Epidermal melanocyte (primary cell): ENCODE measurements around the gene BCL2.

Experiments used
- DNase-seq: peaks from one replicate; pipeline ENCODE4 v3.0.0; 2011; ENCODE audit warnings: low spot score; ENCODE audit not compliant: insufficient read length

The BCL2 gene

DNA sequence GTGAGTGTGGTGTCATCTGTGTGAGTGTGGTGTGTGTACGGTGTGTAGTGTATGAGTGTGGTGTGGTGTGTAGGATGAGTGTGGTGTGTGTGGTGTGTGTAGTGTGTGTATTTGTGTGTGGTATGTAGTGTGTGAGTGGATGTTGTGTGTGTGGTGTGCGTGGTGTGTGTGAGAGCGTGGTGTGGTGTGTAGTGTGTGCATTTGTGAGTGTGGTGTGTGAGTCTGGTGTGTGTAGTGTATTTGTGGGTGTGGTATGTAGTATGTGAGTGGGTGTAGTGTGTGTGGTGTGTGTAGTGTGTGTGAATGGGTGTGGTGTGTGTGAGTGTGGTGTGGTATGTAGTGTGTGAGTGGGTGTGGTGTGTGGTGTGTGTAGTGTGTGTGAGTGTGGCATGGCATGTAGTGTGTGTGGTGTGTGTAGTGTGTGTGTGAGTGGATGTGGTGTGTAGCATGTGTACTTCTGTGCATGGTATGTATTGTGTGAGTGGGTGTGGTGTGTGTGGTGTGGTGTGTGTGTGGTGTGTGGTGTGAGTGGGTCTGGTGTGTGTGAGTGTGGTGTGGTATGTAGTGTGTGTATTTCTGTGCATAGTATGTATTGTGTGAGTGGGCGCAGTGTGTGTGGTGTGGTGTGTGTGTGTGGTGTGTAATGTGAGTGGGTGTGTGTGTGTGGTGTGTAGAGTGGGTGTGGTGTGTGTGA is 227.8 kb downstream of the BCL2 start:
- no peak for DNase-seq

DNA sequence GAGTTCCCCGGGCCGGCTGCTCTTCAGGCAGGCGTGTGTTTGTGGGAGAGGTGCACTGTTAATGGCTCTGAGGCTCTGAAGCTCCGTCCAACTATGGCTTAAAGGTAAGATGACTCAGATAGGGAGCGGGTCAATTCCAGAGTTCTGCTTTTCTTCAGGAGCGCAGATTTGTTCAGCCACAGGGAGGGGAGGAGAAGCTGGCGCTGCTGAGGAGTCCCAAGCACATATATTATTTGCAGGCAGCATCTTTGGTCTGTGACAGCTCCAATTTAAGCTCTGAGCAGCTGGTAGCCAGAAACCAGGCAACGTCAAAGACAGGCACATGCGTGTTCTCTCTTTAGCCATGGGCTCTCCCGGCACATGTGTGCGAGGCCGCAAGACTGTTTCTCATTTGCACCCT is 229.2 kb downstream of the BCL2 start:
- DNase-seq = no peak

DNA sequence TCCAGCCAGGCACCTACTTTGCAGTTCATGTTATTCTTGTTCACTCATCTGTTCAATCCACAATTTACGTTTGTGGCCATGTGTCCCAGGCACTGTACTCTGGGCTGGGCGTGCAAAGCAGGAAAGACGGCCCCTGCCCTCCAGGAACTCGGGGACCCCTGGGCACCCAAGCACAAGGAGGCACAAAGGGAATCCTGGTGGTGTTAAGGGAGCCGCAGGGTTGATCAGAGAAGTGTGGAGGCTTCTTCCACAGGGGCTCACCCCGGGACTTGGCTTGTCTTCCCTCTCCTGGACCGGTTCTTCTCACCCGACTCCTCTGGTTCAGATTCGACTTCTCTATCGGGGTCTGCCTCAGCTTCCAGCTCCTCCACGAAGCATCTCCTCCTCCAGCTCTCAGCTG is 230.5 kb downstream of the BCL2 start:
- no peak for DNase-seq

DNA sequence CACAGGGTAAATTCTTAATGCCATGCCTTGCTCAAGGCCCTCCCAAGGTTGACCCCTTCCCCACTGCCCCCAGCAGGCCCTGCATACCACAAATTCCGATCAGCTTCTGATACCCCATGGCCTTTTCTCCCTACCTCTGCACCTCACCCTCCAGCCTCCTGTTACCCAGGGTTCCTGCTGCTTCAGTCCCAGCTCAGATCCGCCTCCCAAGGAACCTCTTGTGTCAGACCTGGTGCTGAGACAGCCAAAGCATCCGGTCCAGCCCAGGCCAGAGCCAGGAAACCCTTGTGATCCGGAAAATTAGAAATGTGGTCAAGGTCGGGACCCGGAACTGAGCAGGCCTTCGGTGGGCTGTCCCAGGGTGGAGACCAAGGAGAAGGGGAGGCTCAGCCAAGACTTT is 231.3 kb downstream of the BCL2 start:
- no peak for DNase-seq

DNA sequence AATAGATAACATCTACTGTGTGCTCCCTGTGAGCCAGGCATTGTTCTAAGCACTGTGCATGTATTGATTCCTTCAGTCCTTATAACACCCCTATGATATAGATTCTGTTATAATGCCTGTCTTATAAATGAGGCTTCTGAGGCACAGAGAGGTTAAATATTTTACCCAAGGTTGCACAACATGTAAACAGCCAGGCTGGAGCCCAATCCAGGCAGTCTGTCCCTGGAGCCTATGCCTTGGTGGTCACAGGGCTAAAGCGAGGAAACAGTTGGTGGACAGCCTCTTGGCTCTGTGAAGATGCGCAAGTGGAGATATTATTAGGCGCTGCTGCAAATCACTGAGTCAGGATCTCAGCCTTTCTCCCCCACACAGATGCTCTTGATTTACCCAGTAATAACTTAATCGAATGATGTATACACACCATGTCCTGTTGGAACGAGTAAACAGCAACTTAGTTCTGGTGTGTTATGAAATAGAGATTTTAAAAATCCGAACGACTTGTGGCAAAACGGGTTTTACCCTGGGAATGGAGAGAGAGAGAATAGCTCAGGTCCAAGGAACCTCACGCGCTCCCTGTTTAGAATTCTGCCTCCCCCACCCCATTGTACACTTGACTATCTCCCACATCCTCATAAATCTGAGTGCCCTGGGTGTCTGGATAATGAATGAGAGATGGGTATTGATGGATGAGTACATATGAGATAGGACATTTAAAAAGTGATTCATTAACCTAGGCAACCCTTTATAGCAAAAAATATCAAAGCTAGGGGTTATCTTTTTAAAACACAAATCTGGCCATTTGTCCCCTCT is 231.9 kb downstream of the BCL2 start:
- DNase-seq = no peak

DNA sequence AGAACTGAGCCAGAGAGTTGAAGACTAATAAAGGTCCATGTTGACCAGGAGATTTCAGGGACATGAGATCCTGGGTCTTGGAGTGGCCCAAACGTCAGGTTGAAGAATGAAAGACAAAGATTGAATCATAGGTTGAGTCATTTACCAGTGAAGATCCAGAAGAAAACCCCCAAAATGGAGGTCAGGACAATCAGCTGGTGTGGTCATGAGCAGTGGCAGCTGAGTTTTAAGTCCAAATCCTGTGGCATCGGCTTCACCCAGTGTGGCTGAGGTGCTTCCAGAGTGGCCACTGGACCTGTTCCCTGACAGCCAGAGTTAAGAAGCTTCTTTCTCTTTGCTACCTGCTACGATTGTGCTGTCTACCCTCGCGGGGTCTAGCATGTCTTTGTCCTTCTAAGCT is 234.0 kb downstream of the BCL2 start:
- DNase-seq = no peak

DNA sequence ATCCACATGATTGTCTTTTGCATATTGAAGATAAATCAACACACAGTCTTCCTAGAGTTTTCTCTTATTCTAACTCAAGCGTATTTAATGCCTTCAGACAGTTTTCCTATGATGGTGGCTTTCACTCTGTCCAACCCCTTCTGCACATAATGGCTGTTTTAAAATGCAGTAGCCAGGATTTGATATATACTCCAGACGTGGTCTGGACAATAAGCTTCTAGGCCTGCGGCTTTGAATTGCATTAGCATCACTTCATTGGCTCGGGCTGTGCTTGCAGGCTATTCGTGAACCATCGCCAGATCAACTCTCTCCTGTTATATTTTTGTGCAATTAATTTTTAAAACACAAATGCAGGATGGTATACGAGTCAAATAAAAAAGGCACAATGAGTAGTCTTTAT is 235.3 kb downstream of the BCL2 start:
- no peak for DNase-seq

DNA sequence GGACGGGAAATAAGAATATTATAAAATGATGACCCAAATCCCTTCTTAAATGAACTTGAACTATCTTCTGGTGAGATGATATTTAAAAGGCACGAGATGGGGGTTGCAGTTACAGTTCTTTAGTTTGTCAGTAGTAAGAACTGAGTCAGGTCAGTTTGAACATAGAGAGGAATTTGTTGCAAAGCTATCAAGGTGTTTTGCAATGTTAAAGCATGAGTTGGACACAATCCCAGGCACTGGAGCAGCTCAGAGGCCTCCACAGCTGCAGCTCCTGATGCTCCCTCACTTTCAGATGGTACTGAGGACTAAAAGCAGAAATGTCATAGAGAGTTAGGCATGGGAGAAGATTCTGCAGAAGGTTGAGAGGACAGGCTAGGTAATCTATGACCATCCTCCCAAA is 236.0 kb downstream of the BCL2 start:
- DNase-seq = no peak

DNA sequence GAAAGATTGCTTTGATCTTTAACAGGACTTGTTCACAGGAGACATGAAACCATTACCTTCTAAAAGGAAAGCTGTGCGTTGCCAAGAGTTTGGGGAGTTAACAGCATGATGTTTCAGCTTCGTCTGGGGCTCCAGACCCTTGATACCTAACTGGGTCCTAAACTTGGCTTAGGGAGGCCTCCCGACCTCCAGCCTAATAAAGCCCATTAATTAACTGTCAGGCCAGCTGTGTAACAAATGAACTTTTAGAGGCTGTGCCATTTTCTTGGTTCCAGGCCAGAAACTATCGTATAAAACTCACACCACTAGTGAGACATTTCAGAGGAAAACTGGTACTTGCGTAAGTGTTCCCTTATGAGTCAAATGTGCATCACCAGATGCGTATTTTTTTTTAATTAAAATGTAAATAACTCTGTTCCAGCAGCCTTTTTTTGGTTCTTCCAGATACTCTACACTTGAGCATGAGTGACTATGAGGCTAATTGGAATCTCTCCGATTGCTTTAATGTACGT is 236.5 kb downstream of the BCL2 start:
- DNase-seq = no peak

DNA sequence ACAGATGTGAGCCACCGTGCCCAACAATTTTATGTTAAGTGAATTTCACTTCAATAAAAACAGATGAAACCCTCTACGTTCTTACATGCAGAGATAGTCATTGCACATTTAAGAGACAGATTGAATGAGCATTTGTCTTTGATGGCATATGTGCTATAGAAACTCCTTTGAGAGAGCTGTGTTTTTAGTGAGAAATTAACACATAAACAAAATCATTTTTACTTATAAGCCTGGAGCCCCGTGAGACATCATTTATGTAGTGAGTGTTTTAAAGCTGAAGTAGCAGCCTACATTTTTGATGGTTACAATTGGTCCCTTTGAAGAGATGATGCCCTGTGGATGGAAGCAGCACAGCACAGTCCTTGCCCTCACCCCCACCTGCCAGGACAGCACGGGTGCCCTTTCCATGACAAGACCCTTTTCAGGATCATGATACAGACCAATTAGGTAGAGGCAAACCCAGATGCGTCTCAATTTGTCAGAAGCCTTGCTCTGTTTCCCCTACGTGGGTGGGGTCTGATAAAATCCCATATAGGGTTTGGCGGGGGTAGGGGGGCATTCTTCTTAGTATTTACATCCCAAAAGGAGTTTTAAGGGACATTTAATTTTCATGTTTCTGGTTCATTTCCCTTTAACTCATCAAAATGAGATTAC is 237.1 kb downstream of the BCL2 start:
- DNase-seq = no peak

DNA sequence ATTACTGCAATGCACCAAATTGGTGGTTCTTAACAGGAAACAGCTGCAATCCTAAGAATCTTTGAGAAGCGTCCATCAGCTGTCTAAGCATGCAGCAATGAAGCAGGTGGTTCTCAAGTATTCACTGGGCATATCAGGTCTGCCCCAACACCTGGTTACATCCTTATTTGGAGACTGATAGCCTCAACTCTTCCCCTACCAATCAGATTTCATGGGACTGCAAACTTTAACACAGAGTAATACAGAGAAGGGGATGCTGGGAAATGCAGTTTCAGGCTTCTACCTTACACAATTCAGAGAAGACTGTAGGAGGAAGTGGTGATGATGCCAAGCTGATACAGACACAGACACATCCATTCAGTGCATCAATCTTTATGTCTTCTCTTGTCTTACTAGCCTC is 240.5 kb downstream of the BCL2 start:
- no peak for DNase-seq

DNA sequence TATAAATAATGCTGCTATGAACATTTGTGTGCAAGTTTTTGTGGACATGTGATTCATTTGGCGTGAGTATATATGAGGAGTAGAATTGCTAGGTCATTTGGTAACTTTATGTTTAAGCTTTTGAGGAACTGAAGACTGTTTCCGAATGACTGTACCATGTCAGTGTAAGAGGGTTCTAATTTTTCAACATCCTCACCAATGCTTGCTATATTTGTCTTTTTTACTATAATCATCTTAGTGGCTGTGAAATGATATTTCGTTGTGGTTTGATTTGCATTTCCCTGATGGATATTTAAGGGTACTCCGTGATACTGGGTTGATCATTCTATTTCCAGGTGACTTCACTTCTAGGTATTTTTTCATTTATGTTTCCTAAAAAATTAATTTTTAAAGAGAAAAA is 241.1 kb downstream of the BCL2 start:
- no peak for DNase-seq

DNA sequence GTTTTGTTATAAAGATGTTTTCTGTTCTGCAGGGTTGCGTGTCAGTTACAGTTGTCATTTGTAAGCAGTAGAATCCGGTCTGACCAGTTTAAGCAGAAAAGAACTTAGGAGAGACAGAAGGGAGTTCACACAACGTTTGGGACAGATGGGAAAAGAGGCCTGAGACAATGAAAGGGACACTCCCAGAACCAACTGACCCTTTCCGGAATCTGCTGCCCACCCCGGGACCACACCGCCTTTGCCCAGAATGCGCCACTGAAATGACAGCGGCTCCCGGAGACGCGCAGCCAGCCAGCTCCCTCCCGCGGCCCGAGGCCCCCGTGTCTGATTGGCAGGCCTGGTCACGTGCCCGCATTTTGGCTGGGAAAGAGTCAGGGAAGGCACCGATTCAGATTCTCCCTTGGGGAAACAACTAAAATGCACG is 244.6 kb downstream of the BCL2 start:
- DNase-seq = peak; percentile 67

DNA sequence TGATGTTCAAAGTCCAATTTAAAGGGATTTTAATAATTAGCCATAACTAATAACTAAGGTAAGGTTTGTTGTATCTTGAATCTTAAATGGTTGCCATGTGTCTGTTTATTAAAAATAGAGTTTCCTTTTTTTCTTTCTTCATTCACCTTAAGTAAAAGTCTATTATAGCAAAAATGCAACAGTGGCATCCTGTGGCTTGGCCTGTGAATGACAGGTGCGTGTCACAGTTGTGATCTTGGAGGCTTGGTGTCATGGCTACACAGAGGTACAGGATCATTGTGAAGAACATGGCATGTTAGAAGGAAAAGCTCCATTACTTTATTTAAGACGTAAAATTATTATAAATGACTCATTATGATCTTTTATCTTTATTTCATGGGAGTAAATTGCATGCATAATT is 246.1 kb downstream of the BCL2 start:
- DNase-seq = no peak
